HCT116 (cell line): Measurements from ENCODE around the gene GRID2.

Experiments
- CEBPB ChIP-seq: IDR thresholded peaks from 2 replicates; pipeline ENCODE4 v1.6.1; 2012; ENCODE audit warnings: low read depth
- ELF1 ChIP-seq: IDR thresholded peaks from 2 replicates; pipeline ENCODE4 v1.6.1; 2012; ENCODE audit warnings: low read depth, borderline replicate concordance
- EZH2 ChIP-seq: fragments of 200-600 bp; sonication (generic); IDR thresholded peaks from 2 replicates; pipeline ENCODE4 v1.6.1; 2017; ENCODE audit warnings: antibody characterized with exemption, mixed run types
- EZH2phosphoT487 ChIP-seq: fragments of 200-600 bp; IDR thresholded peaks from 2 replicates; pipeline ENCODE4 v1.6.1; 2018; ENCODE audit warnings: antibody characterized with exemption, borderline replicate concordance
- JUND ChIP-seq: IDR thresholded peaks from 2 replicates; pipeline ENCODE4 v1.6.1; 2012
- POLR2A ChIP-seq: IDR thresholded peaks from 2 replicates; pipeline ENCODE4 v1.7.0; 2011; ENCODE audit warnings: borderline replicate concordance; ENCODE audit not compliant: insufficient read depth, insufficient read length; ENCODE audit errors: extremely low read depth
- POLR2AphosphoS5 ChIP-seq: IDR thresholded peaks from 2 replicates; pipeline ENCODE4 v1.6.1; 2011; ENCODE audit warnings: mild to moderate bottlenecking, low read depth, low read length, moderate library complexity
- RAD21 ChIP-seq: IDR thresholded peaks from 2 replicates; pipeline ENCODE4 v1.6.1; 2012; ENCODE audit warnings: low read depth, mild to moderate bottlenecking
- SIN3A ChIP-seq: IDR thresholded peaks from 2 replicates; pipeline ENCODE4 v1.6.1; 2012; ENCODE audit warnings: low read depth
- TCF7L2 ChIP-seq: IDR thresholded peaks from 2 replicates; pipeline ENCODE4 v1.7.0; 2011; ENCODE audit warnings: borderline replicate concordance, inconsistent platforms; ENCODE audit not compliant: insufficient read depth, insufficient read length; ENCODE audit errors: extremely low read depth
- YY1 ChIP-seq: IDR thresholded peaks from 2 replicates; pipeline ENCODE4 v1.6.1; 2011; ENCODE audit warnings: low read length, low read depth, moderate library complexity, mild to moderate bottlenecking; ENCODE audit not compliant: insufficient replicate concordance; ENCODE audit errors: extremely low read depth
- ZNF274 ChIP-seq: fragments of 200-500 bp; sonication (Bioruptor generic); IDR thresholded peaks from 2 replicates; pipeline ENCODE4 v1.6.1; 2014; ENCODE audit warnings: mild to moderate bottlenecking, low read depth, low read length, inconsistent platforms
- TF ChIP-seq, protein P1 (sequence below), 3 experiments: fragments of 200-600 bp in 1 of 3; sonication (generic) in 1 of 3; IDR thresholded peaks in 2 of 3; conservative IDR thresholded peaks in 1 of 3; 2 replicates each; pipeline ENCODE4 v1.5.1; 2012 to 2017; ENCODE audit warnings: low read depth in 2 of 3, low read length in 2 of 3, antibody characterized with exemption in 1 of 3, borderline replicate concordance in 1 of 3, control low read depth in 1 of 3, mild to moderate bottlenecking in 1 of 3, mixed read lengths in 1 of 3, mixed run types in 1 of 3, moderate library complexity in 1 of 3; ENCODE audit not compliant: insufficient read depth in 1 of 3
- TF ChIP-seq, protein P2 (sequence below): IDR thresholded peaks from 2 replicates; pipeline ENCODE4 v1.6.1; 2012

DNA sequence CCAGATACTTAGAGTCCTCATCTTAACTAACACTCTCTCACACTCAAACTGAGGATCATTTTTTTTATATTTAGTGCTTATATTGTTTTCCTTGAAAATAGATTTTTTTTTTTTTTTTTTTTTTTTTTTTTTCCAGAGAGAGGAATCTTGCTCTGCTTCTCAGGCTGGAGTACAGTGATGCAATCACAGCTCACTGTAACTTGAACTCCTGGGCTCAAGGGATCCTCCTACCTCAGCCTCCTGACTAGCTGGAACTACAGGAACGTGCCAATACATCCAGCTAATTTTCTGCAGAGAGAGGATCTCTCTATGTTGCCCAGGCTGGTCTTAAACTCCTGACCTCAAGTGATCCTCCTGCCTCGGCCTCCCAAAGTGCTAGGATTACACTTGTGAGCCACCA is 874.5 kb downstream of the GRID2 start:
- TF ChIP-seq, protein P1, sequence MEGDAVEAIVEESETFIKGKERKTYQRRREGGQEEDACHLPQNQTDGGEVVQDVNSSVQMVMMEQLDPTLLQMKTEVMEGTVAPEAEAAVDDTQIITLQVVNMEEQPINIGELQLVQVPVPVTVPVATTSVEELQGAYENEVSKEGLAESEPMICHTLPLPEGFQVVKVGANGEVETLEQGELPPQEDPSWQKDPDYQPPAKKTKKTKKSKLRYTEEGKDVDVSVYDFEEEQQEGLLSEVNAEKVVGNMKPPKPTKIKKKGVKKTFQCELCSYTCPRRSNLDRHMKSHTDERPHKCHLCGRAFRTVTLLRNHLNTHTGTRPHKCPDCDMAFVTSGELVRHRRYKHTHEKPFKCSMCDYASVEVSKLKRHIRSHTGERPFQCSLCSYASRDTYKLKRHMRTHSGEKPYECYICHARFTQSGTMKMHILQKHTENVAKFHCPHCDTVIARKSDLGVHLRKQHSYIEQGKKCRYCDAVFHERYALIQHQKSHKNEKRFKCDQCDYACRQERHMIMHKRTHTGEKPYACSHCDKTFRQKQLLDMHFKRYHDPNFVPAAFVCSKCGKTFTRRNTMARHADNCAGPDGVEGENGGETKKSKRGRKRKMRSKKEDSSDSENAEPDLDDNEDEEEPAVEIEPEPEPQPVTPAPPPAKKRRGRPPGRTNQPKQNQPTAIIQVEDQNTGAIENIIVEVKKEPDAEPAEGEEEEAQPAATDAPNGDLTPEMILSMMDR (IDR thresholded peaks at IDR 0.05 in 2 of 3, conservative IDR thresholded peaks at IDR 0.05 in 1 of 3; ENCODE audit: borderline replicate concordance in 1 of 3, insufficient read depth in 1 of 3, low read depth in 2 of 3, low read length in 2 of 3): no peak
- TF ChIP-seq JUND: no peak
- TF ChIP-seq POLR2A: no peak
- no peak for TF ChIP-seq POLR2AphosphoS5
- no peak for TF ChIP-seq SIN3A
- TF ChIP-seq EZH2phosphoT487: no peak
- TF ChIP-seq ELF1: no peak
- TF ChIP-seq EZH2: no peak
- no peak for TF ChIP-seq RAD21
- 0 out of 2 replicates have a peak, but pooled peaks have one; percentile 9 for TF ChIP-seq CEBPB
- TF ChIP-seq, protein P2, sequence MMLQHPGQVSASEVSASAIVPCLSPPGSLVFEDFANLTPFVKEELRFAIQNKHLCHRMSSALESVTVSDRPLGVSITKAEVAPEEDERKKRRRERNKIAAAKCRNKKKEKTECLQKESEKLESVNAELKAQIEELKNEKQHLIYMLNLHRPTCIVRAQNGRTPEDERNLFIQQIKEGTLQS: no peak
- TF ChIP-seq YY1: no peak
- no peak for TF ChIP-seq TCF7L2
- no peak for TF ChIP-seq ZNF274
